Islet of Langerhans (tissue), 1 donor: ENCODE data around the gene CCL8.

ENCODE experiments used
- FAIRE-seq: peaks from one replicate; lab custom pipeline; 2011; peaks lifted over from hg19 to GRCh38; lab: Jason Lieb, UNC

Gene CCL8

GRCh38 chr17:34319039-34319483 lies at the start of gene CCL8:
Gene CCL8, plus strand, starts transcription at chr17:34319435. Its CDS starts 67 bp downstream, at chr17:34319502.
- no peak for FAIRE-seq

GRCh38 chr17:34269969-34270368 lies 49.3 kb upstream of the CCL8 start, which contains the start of gene CCL7:
Gene CCL7, plus strand, starts transcription at chr17:34270221. Its CDS starts 70 bp downstream, at chr17:34270291.
- FAIRE-seq = no peak

GRCh38 chr17:34275881-34276280 lies 43.4 kb upstream of the CCL8 start:
- FAIRE-seq = no peak

GRCh38 chr17:34276826-34277225 lies 42.4 kb upstream of the CCL8 start:
- no peak for FAIRE-seq

DNA sequence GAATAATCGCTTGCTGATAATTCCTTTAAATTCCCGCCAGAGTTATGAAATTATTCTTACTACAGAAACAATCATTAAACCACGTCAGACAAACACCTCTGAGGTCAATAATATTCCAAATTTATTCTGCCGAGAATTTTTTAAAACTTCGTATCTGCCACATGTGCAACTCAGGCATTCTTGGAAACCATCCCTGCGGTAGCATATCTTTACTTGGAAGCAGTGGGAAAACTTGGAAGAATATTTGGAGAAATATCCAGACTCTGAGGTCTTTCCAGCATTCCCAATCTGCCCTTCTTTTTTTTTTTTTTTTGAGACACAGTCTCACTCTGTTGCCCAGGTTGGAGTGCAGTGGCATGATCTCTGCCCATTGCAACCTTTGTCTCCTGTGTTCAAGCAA lies 35.7 kb upstream of the CCL8 start:
- FAIRE-seq = no peak

- no peak for FAIRE-seq
Observed at GRCh38 chr17:34285286-34285792, 33.9 kb upstream of the CCL8 start, which contains the start of gene CCL11. Gene CCL11, plus strand, starts transcription at chr17:34285742. Its CDS starts 67 bp downstream, at chr17:34285809.

- no peak for FAIRE-seq
Observed at GRCh38 chr17:34287875-34288274, 31.4 kb upstream of the CCL8 start.

DNA sequence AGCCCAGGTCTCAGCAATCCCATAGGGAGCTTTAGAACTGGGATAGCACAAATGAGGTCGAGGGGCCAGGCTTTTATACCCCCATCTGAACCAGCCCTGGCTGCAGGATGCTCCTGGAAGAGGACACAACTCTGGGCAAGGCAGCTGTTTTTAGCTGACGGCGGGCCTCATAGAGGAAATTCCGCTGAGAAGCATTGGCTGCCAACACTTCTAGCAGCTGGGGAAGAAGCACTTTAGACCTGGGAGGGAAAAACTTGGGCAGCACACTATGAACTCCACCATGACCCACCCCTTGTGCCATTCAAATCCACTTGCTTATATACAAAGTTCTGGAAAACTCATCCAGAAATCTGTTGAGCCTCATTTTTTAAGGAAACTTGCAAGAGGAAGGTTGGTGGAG lies 28.6 kb upstream of the CCL8 start:
- no peak for FAIRE-seq

- no peak for FAIRE-seq
Observed at GRCh38 chr17:34291721-34292348, 27.4 kb upstream of the CCL8 start.

- no peak for FAIRE-seq
Observed at GRCh38 chr17:34299027-34299426, 20.2 kb upstream of the CCL8 start.

DNA sequence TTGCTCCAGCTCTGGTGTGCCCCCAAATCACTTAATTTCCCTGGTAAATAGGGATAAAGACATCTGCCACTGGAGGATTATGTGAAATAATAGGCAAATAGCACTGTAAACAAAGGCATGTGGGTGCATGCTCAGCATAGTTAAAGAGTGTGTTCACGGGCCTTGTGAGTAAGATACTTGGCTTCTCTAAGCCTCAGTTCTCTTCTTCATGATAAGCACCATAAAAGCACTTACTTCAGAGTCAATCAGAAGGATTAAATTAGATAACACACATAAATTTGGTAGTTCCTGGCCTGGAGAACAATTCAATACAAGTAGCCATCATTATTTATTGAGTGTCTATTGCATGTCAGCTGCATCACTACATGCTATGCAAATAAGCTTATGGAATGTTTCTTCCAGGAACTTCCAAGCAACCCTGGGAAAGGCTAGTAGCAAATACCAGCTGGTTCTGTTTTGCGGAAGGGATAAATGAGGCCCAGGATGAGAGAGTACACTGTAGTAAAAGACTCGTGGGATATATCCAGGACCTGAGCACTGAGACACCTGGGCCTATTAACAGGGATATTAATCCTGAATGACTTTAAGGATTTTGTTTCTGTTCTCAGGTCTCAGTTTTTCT lies 19.2 kb upstream of the CCL8 start:
- no peak for FAIRE-seq

- no peak for FAIRE-seq
Observed at GRCh38 chr17:34300652-34301370, 18.4 kb upstream of the CCL8 start.

DNA sequence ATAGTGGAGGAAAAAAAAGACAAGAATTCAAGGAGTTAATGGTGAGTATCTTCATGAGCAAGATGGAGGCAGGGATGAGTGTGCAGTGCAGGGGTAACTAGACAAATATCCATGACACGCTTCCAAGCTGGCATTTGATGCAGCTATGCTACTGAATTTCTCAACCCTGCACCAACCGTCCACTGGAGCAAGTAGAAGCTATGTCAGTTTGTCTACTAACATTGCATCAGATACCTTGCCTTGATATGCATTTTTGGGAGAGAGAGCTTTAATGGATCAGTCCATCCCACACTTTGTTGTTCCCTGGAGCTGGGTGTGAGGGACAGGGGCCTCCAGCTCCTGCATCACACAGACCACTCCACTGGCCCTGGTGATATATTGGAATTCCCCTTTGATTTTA lies 17.2 kb upstream of the CCL8 start:
- FAIRE-seq = no peak

DNA sequence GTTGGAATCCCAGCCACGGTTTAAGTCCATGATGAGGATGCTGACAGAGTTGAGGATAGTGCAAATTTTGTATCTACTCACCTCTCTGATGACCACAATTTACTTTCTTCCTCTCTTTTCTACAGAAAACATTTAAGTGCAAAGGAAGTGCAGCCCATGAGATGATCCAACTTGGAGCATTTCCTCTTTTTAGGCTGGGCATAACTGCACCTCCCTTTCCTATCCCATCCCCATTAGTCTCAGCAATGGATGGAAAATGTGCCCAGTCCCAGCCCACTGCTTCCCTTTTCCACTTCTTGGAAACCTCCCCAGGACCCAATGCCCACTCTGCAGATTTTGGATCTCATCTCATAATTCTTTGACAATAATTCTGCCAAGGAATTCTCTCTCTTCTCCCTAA lies 16.6 kb upstream of the CCL8 start:
- no peak for FAIRE-seq

GRCh38 chr17:34303606-34304005 lies 15.6 kb upstream of the CCL8 start:
- no peak for FAIRE-seq

DNA sequence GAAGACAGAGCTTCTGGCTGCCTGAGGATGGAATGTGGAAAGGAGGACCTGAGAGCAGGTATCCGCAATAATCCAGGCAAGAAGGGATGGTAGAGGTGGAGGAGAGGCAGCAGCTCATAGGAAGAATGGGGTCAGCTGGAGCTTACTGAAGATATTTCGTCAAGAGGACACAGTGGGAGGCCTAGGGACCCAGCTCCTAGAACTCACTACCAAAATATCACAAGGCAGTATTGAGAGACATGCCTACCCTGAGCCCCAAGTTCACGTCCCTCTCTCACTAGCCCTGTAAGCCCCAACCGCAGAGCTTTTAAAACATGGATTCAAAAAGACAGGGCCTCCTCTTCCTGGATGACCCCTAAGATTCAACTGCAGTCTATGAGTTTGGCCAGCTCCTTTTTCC lies 14.2 kb upstream of the CCL8 start:
- no peak for FAIRE-seq

DNA sequence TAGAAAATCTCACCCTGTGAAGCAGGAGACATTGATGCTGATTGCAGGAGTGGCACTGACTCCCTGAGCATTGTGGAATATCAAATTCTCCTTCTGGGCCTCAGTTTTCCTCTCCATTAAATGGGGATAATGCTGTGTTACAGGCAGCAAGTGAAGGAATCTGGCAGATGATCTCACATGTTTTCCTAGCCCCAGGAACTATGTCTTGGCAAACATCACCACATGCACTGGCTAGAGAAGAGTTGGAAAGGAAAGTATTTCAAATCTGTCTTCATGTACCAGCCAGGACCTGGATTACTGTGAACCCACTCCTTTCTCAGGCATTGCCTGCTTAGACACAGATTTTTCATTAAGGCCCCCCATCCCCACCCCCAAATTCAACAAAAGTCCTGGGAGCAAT lies 13.6 kb upstream of the CCL8 start:
- FAIRE-seq = no peak

- no peak for FAIRE-seq
Observed at GRCh38 chr17:34306466-34306865, 12.8 kb upstream of the CCL8 start.

DNA sequence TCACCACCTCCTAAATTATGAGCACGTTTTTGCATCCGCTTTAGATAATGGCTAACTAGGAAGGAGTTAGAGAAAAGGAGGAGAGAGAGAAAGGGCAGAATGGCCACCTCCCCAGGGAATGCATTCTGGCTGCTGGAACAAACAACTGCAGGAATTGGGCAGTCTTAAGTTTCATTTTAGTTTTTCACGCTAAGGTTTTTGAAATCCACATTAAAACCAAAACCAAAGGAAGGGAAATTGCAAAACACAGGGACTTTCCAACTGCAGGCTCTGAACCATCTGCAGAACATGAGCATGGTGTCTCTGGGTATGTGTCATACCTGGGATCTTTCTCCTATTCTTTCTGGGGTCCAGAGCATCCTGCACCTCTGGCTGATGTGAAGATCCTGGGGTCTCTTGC lies 12.1 kb upstream of the CCL8 start:
- no peak for FAIRE-seq

GRCh38 chr17:34308371-34308770 lies 10.9 kb upstream of the CCL8 start:
- FAIRE-seq = no peak

DNA sequence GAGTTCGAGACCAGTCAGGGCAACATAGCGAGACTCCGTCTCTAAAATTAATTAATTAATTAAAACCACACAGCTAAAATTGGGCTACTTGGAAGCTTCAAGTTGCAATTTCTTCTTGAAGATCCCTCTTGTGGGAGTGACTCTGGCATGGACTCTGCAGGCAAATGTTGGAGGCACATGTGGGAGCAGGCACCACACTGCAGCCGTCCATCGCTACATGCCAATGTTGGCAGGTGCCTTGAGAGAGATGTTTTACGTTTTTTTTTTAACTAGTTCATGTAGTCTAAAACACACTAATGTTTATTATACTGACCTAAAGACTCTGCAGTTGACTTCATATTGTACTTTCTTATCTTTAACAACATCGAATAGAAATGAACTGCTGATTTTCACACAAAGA lies 7.9 kb upstream of the CCL8 start:
- no peak for FAIRE-seq

GRCh38 chr17:34312080-34312479 lies 7.2 kb upstream of the CCL8 start:
- no peak for FAIRE-seq

DNA sequence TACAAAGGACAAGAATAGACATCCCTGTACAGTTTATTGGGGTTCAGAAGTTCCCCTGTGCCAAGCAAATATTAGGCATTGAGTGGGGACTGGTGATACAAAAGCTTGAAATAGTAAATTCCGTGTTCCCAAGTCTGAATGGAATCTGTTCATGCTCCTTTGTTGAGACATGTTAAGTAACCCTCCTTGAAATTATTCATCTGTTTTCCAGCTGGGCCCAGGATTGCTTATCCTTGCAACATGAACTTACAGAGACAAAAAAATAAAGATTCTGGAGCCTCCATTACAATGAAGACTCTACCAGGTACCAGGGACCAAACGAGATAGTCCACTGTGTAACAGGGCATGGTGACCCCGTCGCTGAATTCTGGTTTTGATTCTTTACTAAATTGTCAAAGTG lies 6.1 kb upstream of the CCL8 start:
- FAIRE-seq = no peak
